ENCODE measurements around the gene FAAP100.
A peak's percentile ranks its signal among the peaks of the same experiment; 100 is the strongest.
"Not testable (repeated sequence)": the region's sequence is repeated elsewhere in the genome, so short reads cannot be mapped to it uniquely, and the experiment has no call there.

Gene FAAP100, protein sequence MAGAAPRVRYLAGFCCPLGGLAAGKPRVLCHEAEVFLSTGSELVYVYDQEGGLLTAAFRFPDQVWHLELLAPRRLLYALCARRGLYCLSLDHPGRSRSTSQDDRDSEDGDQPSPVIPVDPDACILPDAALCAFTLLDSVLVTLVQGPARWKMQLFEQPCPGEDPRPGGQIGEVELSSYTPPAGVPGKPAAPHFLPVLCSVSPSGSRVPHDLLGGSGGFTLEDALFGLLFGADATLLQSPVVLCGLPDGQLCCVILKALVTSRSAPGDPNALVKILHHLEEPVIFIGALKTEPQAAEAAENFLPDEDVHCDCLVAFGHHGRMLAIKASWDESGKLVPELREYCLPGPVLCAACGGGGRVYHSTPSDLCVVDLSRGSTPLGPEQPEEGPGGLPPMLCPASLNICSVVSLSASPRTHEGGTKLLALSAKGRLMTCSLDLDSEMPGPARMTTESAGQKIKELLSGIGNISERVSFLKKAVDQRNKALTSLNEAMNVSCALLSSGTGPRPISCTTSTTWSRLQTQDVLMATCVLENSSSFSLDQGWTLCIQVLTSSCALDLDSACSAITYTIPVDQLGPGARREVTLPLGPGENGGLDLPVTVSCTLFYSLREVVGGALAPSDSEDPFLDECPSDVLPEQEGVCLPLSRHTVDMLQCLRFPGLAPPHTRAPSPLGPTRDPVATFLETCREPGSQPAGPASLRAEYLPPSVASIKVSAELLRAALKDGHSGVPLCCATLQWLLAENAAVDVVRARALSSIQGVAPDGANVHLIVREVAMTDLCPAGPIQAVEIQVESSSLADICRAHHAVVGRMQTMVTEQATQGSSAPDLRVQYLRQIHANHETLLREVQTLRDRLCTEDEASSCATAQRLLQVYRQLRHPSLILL

DNA sequence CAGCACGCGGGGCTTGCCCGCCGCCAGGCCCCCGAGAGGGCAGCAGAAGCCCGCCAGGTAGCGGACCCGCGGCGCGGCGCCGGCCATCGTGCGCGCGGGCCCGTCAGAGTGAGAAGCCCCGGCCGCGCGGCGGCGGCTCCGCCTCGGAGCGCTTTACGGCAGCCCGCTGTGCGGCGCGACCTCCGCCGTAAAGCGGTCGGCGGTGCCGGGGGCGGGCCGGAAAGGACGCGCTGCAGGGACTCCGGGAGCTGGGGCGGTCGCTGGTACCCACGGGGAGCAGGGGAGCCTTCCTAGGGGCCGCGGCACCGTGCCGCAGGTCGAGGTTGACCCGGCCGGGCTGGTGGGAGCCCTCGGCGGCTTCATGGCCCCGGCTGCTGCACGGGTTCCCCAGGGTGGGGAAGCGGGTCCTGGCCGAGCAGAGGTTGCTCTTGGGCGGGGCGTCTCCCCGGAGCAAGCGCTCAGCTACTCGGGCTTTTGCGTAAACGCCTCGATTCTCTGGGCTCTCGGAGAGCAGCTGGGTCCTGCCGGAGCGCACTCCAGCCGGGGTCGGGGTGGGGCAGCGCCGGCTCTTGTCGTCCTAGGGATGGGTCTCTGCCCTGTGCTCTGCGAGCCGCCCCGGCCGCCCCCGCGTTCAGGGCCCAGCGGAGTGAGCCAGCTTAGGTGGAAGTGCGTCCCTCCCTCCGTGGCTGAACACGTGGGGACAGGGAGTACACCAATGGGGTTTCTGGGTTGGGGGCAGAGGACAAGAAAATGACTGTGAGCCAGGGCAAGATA is at the start of gene FAAP100:
FAAP100 (minus strand) TSS at position 110 of the 774 bp plus-strand sequence; CDS start at position 87, 23 bp downstream.
- H3K36me3 ChIP-seq (ENCODE audit: control insufficient read depth in 1 of 2, insufficient read depth in 2 of 2, low read length in 2 of 2) = peaks cover 20 to 39% of the 10 kb centered on the region in 2 donors
- peak within 1 kb of the TSS; percentile 73 to 95 for H3K4me3 ChIP-seq (ENCODE audit: low read depth in 1 of 2, low read length in 2 of 2)
- H3K4me1 ChIP-seq (ENCODE audit: control insufficient read depth in 1 of 2, insufficient read depth in 2 of 2, low read length in 2 of 2) = peaks cover 9 to 21% of the 10 kb centered on the region in 2 donors
- H3K27ac ChIP-seq (ENCODE audit: low read length) = peak within 1 kb of the TSS; percentile 39
- no peaks in the 10 kb centered on the region for H3K27me3 ChIP-seq (ENCODE audit: low read depth, low read length)
- no peaks in the 10 kb centered on the region for H3K9me3 ChIP-seq (ENCODE audit: control insufficient read depth in 1 of 2, low read length in 2 of 2)

DNA sequence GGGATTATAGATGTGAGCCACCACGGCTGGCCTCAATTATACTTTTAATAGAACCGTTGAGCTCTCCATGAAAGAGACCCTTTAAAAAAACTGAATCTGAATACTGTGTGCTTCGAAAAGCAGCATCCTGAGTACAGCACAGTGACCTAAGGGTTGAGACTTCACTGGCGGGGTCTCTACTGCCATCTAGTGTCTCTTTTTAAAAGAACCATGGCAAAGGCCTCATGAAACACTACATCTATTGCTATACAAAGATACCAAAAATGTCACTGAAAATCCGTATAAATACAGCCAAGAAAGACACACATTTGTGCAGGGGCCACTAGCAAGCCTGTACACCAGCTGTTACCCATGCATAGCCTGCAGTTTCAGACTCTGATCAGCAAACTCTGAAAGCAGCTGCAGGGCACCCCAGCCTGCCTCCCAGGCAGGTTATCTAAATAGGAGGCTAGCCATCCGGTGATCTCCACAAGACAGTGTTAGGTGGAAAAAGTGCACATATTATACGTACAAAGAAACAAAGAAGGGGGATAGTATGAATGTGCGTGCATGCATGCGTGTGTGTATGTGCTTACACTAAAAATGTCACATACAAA is 49.5 kb upstream of the FAAP100 start:
- H3K4me3 ChIP-seq (ENCODE audit: low read depth in 1 of 2, low read length in 2 of 2) = no peak overlapping the region
- H3K27ac ChIP-seq (ENCODE audit: low read length) = no peak overlapping the region
- peaks cover 46 to 47% of the 10 kb centered on the region in 2 donors for H3K36me3 ChIP-seq (ENCODE audit: control insufficient read depth in 1 of 2, insufficient read depth in 2 of 2, low read length in 2 of 2)
- H3K4me1 ChIP-seq (ENCODE audit: control insufficient read depth in 1 of 2, insufficient read depth in 2 of 2, low read length in 2 of 2) = peaks cover 0 to 11% of the 10 kb centered on the region in 2 donors
- no peaks in the 10 kb centered on the region for H3K27me3 ChIP-seq (ENCODE audit: low read depth, low read length)
- H3K9me3 ChIP-seq (ENCODE audit: control insufficient read depth in 1 of 2, low read length in 2 of 2) = no peaks in the 10 kb centered on the region

DNA sequence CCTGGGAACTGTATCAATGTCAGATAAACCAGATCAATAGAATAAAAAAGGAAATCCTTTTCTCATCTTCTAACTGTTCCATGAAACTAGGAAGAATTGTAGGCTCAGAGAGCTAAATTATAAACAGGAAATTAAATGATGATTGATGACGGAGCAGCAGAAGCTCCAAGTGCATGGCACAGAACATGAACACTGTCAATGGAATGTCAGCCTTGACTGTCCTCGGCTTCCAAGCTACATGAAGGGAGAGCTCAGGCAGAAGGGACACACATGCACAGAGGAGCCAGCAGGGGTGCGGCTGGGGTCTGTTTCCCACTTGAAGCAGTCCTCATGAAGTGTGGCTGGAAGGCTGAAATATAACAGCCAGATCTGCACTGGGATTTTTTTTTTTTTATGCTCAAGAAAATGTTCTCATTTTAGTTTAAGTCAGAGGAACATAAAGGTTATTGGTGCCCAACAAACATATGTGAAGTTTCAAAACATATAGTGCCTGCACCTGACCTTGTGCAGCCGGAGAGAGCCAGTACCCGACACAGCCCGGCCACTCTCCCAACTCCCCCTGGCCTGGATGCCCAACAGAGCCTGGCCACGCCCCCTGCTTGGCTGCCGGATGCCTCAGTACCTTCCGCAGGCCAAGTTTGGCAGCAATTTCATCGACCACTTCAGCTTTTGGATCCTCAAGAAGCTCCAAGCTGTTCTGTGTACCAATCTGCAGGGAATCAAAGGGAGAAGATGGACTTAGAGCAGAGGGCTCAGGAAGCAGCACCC is 47.8 kb upstream of the FAAP100 start:
- no peak overlapping the region for H3K27ac ChIP-seq (ENCODE audit: low read length)
- H3K9me3 ChIP-seq (ENCODE audit: control insufficient read depth in 1 of 2, low read length in 2 of 2) = no peaks in the 10 kb centered on the region
- peaks cover 45 to 53% of the 10 kb centered on the region in 2 donors for H3K36me3 ChIP-seq (ENCODE audit: control insufficient read depth in 1 of 2, insufficient read depth in 2 of 2, low read length in 2 of 2)
- peaks cover 0 to 11% of the 10 kb centered on the region in 2 donors for H3K4me1 ChIP-seq (ENCODE audit: control insufficient read depth in 1 of 2, insufficient read depth in 2 of 2, low read length in 2 of 2)
- H3K4me3 ChIP-seq (ENCODE audit: low read depth in 1 of 2, low read length in 2 of 2) = no peak overlapping the region
- H3K27me3 ChIP-seq (ENCODE audit: low read depth, low read length) = no peaks in the 10 kb centered on the region

DNA sequence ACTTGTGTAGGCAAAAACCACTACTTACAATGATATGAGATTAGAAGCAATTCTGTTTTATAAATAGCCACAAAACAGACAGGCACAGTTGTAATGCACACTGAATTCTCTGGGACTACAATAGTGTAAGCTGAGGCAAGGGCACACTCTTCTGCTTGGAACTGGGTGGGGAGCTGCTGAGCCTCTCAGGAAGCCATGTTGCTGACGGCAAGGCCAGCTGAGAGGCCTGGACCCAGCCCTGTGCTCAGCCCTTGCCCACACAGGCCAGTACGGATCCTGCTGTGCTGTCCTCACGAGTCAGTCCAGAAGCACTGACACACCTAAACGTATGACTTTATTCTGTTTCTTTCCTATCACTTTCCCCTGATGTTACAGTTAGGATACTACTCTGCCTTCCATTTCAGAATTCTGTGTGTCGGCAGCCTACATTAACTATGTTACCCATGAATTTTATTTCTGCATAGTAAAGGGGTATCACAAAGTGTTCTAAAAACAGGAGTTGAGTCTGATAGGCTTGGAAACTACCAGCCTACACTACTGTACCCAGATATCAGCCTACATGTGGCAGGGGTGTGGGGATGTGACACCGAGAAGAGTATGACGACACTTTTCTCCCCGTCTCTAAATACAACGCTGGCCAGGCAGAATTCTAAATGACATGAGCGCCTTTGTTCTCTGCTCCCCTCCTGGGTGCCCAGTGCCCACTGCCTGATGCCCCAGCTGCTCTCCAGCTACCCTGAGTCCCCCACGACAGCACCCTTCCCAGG is 41.1 kb upstream of the FAAP100 start:
- no peak overlapping the region for H3K27ac ChIP-seq (ENCODE audit: low read length)
- no peaks in the 10 kb centered on the region for H3K4me1 ChIP-seq (ENCODE audit: control insufficient read depth in 1 of 2, insufficient read depth in 2 of 2, low read length in 2 of 2)
- peaks cover 50 to 70% of the 10 kb centered on the region in 2 donors for H3K36me3 ChIP-seq (ENCODE audit: control insufficient read depth in 1 of 2, insufficient read depth in 2 of 2, low read length in 2 of 2)
- H3K9me3 ChIP-seq (ENCODE audit: control insufficient read depth in 1 of 2, low read length in 2 of 2) = no peaks in the 10 kb centered on the region
- H3K4me3 ChIP-seq (ENCODE audit: low read depth in 1 of 2, low read length in 2 of 2) = no peak overlapping the region
- no peaks in the 10 kb centered on the region for H3K27me3 ChIP-seq (ENCODE audit: low read depth, low read length)

DNA sequence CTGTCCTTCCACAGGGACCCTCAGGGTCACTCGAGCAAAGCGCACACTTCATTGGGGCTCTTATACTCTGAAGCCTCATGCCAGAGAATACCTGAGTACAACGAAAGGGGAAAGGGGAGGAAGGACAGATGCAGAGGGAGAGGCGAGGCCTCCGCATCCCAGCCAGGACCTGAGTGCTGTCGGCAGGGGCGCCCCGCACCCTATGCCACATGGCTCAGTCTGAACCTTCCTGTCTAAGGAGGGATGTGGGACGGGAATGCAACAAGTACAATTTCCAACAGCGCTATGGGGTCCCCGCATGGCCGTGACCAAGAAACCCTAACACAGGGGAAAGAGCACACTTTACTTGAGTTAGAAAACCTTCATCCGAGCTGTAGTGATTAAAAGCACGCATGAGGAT is 39.8 kb upstream of the FAAP100 start:
- Histone ChIP-seq H3K36me3 (ENCODE audit: control insufficient read depth in 1 of 2, insufficient read depth in 2 of 2, low read length in 2 of 2) (peaks cover 52 to 74% of the 10 kb centered on the region in 2 donors), H3K9me3 (ENCODE audit: control insufficient read depth in 1 of 2, low read length in 2 of 2) (no peaks in the 10 kb centered on the region), H3K4me3 (ENCODE audit: low read depth in 1 of 2, low read length in 2 of 2) (no peak overlapping the region), H3K27me3 (ENCODE audit: low read depth, low read length) (no peaks in the 10 kb centered on the region), H3K27ac (ENCODE audit: low read length) (no peak overlapping the region), H3K4me1 (ENCODE audit: control insufficient read depth in 1 of 2, insufficient read depth in 2 of 2, low read length in 2 of 2) (no peaks in the 10 kb centered on the region)

DNA sequence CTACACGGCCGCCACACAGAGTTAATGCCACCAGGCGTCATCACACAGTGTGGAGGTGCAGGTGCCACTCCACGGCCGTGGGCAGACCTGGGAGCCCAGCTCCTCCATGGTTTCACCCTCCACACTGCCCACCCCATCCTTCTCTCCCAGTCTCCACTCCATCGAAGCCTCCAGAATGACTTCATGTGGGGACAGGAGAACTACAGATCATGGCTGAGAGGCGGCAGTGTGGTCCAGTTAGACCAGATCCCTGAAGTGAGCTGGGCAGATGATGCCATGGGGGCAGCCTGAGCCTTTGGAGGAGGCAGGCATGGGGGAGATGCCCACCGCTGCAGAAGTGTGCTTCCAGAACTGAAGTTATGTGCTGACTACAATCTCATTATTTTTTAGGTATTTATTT is 38.0 kb upstream of the FAAP100 start:
- Histone ChIP-seq H3K36me3 (ENCODE audit: control insufficient read depth in 1 of 2, insufficient read depth in 2 of 2, low read length in 2 of 2) (peaks cover 54 to 78% of the 10 kb centered on the region in 2 donors), H3K9me3 (ENCODE audit: control insufficient read depth in 1 of 2, low read length in 2 of 2) (no peaks in the 10 kb centered on the region), H3K4me1 (ENCODE audit: control insufficient read depth in 1 of 2, insufficient read depth in 2 of 2, low read length in 2 of 2) (no peaks in the 10 kb centered on the region), H3K27me3 (ENCODE audit: low read depth, low read length) (no peaks in the 10 kb centered on the region), H3K27ac (ENCODE audit: low read length) (no peak overlapping the region), H3K4me3 (ENCODE audit: low read depth in 1 of 2, low read length in 2 of 2) (no peak overlapping the region)

DNA sequence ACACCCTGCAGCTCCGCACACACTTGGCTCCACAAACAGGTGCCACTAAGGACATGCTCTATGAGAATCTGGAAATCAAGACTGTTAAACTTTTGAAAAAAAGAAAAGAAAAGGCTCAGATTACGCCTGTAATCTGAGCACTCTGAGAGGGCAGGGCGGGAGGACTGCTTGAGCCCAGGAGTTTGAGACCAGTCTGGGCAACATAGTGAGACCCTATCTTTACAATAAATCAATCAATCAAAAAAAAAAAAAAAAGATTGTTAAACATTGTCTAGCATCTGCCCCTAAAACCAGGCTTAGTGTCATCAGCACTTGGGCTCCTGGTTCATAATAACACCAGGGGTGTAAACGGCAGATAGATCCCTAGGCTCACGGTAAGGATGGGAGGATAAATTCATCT is 37.5 kb upstream of the FAAP100 start:
- Histone ChIP-seq H3K4me1 (ENCODE audit: control insufficient read depth in 1 of 2, insufficient read depth in 2 of 2, low read length in 2 of 2) (no peaks in the 10 kb centered on the region), H3K36me3 (ENCODE audit: control insufficient read depth in 1 of 2, insufficient read depth in 2 of 2, low read length in 2 of 2) (peaks cover 54 to 75% of the 10 kb centered on the region in 2 donors), H3K4me3 (ENCODE audit: low read depth in 1 of 2, low read length in 2 of 2) (no peak overlapping the region), H3K27ac (ENCODE audit: low read length) (no peak overlapping the region), H3K9me3 (ENCODE audit: control insufficient read depth in 1 of 2, low read length in 2 of 2) (no peaks in the 10 kb centered on the region), H3K27me3 (ENCODE audit: low read depth, low read length) (no peaks in the 10 kb centered on the region)

DNA sequence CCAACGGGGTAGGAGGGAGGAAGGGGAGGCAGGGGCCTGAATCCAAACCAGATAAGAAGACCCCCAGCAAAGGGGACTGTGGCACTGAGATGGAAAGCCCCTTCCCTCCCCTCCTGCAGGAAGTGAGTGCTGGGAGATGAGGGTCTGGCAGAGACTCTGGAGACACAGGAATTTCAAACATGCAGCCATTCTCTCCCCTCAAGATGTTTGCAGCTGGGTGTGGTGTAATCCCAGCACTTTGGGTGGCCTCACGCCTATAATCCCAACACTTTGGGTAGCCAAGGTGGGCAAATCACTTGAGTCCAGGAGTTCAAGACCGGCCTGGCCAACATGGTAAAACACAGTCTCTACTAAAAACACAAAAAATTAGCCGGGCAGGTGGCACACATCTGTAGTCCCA is 33.9 kb upstream of the FAAP100 start:
- Histone ChIP-seq H3K27ac (ENCODE audit: low read length) (no peak overlapping the region), H3K9me3 (ENCODE audit: control insufficient read depth in 1 of 2, low read length in 2 of 2) (no peaks in the 10 kb centered on the region), H3K27me3 (ENCODE audit: low read depth, low read length) (no peaks in the 10 kb centered on the region), H3K36me3 (ENCODE audit: control insufficient read depth in 1 of 2, insufficient read depth in 2 of 2, low read length in 2 of 2) (peaks cover 64 to 84% of the 10 kb centered on the region in 2 donors), H3K4me1 (ENCODE audit: control insufficient read depth in 1 of 2, insufficient read depth in 2 of 2, low read length in 2 of 2) (no peaks in the 10 kb centered on the region), H3K4me3 (ENCODE audit: low read depth in 1 of 2, low read length in 2 of 2) (no peak overlapping the region)

DNA sequence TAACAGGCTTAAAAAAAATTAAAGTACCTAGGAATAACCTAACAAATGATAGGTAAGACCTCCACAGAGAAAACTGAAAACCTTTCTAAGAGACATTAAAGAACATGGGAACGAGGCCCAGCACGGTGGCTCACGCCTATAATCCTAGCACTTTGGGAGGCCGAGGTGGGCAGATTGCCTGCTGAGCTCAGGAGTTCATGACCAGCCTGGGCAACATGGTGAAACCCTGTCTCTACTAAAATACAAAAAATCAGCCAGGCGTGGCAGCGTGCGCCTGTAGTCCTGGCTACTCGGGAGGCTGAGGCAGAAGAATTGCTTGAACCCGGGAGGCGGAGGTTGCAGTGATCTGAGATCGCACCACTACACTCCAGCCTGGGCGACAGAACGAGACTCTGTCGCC is 32.6 kb upstream of the FAAP100 start:
- not testable (repeated sequence) for H3K4me1 ChIP-seq (ENCODE audit: control insufficient read depth in 1 of 2, insufficient read depth in 2 of 2, low read length in 2 of 2); H3K9me3 ChIP-seq (ENCODE audit: control insufficient read depth in 1 of 2, low read length in 2 of 2); H3K27me3 ChIP-seq (ENCODE audit: low read depth, low read length); H3K4me3 ChIP-seq (ENCODE audit: low read depth in 1 of 2, low read length in 2 of 2); H3K27ac ChIP-seq (ENCODE audit: low read length)
- peaks cover 62 to 80% of the 10 kb centered on the region in 2 donors for H3K36me3 ChIP-seq (ENCODE audit: control insufficient read depth in 1 of 2, insufficient read depth in 2 of 2, low read length in 2 of 2)

Data from muscle layer of duodenum (tissue), 2 donors.